GM12875 (cell line): ENCODE data around the gene PXK.

Source experiments
- H3K4me3 ChIP-seq: one replicate; pipeline ENCODE4 v1.5.1; 2011; ENCODE audit warnings: low read depth, low read length, control low read depth
- TF ChIP-seq, protein P1 (sequence below): IDR thresholded peaks from 2 replicates; pipeline ENCODE4 v1.5.1; 2011; ENCODE audit warnings: low read depth, mild to moderate bottlenecking, control low read depth, inconsistent platforms, low read length, moderate library complexity, borderline replicate concordance; ENCODE audit not compliant: insufficient read depth

Gene PXK

GRCh38 chr3:58358092-58358491 lies 25.4 kb downstream of the PXK start:
- no peak overlapping the region for H3K4me3 ChIP-seq
- TF ChIP-seq, protein P1, sequence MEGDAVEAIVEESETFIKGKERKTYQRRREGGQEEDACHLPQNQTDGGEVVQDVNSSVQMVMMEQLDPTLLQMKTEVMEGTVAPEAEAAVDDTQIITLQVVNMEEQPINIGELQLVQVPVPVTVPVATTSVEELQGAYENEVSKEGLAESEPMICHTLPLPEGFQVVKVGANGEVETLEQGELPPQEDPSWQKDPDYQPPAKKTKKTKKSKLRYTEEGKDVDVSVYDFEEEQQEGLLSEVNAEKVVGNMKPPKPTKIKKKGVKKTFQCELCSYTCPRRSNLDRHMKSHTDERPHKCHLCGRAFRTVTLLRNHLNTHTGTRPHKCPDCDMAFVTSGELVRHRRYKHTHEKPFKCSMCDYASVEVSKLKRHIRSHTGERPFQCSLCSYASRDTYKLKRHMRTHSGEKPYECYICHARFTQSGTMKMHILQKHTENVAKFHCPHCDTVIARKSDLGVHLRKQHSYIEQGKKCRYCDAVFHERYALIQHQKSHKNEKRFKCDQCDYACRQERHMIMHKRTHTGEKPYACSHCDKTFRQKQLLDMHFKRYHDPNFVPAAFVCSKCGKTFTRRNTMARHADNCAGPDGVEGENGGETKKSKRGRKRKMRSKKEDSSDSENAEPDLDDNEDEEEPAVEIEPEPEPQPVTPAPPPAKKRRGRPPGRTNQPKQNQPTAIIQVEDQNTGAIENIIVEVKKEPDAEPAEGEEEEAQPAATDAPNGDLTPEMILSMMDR = no peak

GRCh38 chr3:58358808-58359207 lies 26.1 kb downstream of the PXK start:
- no peak overlapping the region for H3K4me3 ChIP-seq
- TF ChIP-seq, protein P1 = no peak

- TF ChIP-seq, protein P1 = no peak
- H3K4me3 ChIP-seq = no peak overlapping the region
Observed at GRCh38 chr3:58359621-58360020, 26.9 kb downstream of the PXK start.

DNA sequence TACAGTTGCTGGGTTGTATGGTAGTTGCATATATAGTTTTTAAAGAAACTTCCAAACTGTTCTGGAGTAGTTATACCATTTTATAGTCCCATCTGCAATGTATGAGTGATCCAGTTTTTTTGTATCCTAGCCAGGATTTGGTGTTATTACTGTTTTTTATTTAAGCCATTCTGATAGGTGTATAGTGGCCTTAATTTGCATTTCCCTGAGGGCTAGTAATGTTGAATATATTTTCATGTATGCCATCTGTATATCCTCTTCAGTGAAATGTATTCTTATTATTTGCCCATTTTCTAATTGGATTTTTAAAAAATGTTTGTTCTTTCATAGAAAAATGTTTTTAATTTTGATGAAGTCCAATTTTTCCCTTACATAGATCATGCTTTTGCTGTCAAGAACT lies 29.2 kb downstream of the PXK start:
- TF ChIP-seq, protein P1 = no peak
- H3K4me3 ChIP-seq = no peak overlapping the region

DNA sequence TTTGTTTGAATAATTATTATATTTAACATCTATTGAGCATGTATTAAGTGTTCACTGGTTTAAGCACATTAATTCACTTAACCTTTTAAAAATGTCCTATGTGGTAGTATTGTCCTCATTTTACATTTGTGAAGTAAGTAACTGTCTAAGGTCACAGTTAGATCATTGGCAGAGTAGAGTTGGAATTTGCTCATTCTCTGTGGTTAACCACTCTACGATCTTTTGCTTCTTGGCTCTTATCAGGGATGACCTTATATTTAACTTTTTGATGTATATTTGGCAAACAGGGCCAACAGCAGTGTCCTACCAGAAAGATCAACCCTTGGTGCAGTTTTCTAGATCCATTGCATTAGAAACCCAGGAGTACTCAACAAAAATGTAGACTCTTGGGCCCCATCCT lies 34.0 kb downstream of the PXK start:
- TF ChIP-seq, protein P1 = no peak
- no peak overlapping the region for H3K4me3 ChIP-seq

- no peak overlapping the region for H3K4me3 ChIP-seq
- TF ChIP-seq, protein P1 = no peak
Observed at GRCh38 chr3:58369038-58369437, 36.3 kb downstream of the PXK start.

DNA sequence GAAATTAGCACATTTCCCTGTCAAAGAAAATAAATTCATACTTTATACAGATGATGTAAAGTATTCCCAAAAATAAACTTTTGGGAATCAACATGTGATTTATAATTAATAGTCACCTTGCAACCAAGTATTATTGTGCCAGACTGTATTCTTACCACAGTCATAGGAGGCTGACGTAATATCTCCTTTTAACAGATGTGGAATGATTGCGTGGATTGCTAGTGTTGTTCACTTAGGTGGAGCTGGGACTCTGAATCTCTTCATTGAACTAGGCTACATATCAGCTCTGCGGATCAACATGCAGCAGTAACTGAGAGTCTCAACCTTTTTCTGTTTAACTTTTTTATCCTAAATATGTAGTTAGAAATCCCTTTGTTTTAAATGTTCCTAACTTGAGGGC lies 37.2 kb downstream of the PXK start:
- no peak overlapping the region for H3K4me3 ChIP-seq
- TF ChIP-seq, protein P1 = no peak
